Pons (tissue), 1 donor: Measurements from ENCODE around the gene HAUS7.

Source experiments
- DNase-seq: peaks from one replicate; pipeline ENCODE4 v3.0.0-alpha.2; 2016; ENCODE audit warnings: low spot score

The HAUS7 gene

GRCh38 chrX:153499341-153499740, 29.0 kb upstream of the HAUS7 start:
- no peak for DNase-seq

GRCh38 chrX:153498453-153498852, 28.1 kb upstream of the HAUS7 start:
- DNase-seq = no peak

GRCh38 chrX:153496590-153496959, 26.2 kb upstream of the HAUS7 start:
- no peak for DNase-seq

- DNase-seq = no peak
Observed at GRCh38 chrX:153495903-153496589, 25.7 kb upstream of the HAUS7 start.

- peak; percentile 5 for DNase-seq
Observed at GRCh38 chrX:153495362-153495751, 25.0 kb upstream of the HAUS7 start.

- no peak for DNase-seq
Observed at GRCh38 chrX:153494541-153495361, 24.4 kb upstream of the HAUS7 start, which contains the start of gene BGN. BGN (plus strand) TSS chrX:153494980; CDS start chrX:153504632, 9,652 bp downstream.

GRCh38 chrX:153494061-153494460, 23.7 kb upstream of the HAUS7 start:
- no peak for DNase-seq

GRCh38 chrX:153493085-153493484, 22.7 kb upstream of the HAUS7 start:
- no peak for DNase-seq

GRCh38 chrX:153492543-153492942, 22.2 kb upstream of the HAUS7 start:
- DNase-seq = no peak

GRCh38 chrX:153491918-153492317, 21.5 kb upstream of the HAUS7 start:
- no peak for DNase-seq

GRCh38 chrX:153491351-153491914, 21.1 kb upstream of the HAUS7 start:
- no peak for DNase-seq

GRCh38 chrX:153490217-153490930, 20.0 kb upstream of the HAUS7 start:
- DNase-seq = no peak

- no peak for DNase-seq
Observed at GRCh38 chrX:153488231-153488914, 18.0 kb upstream of the HAUS7 start.

- no peak for DNase-seq
Observed at GRCh38 chrX:153487590-153488071, 17.3 kb upstream of the HAUS7 start.

- no peak for DNase-seq
Observed at GRCh38 chrX:153486171-153486570, 15.8 kb upstream of the HAUS7 start.

GRCh38 chrX:153485396-153486080, 15.2 kb upstream of the HAUS7 start:
- DNase-seq = no peak

- DNase-seq = no peak
Observed at GRCh38 chrX:153482376-153483015, 12.1 kb upstream of the HAUS7 start.

GRCh38 chrX:153481043-153481442, 10.7 kb upstream of the HAUS7 start:
- DNase-seq = no peak

- DNase-seq = peak; percentile 39
Observed at GRCh38 chrX:153478746-153479145, 8.4 kb upstream of the HAUS7 start.

GRCh38 chrX:153477901-153478300, 7.5 kb upstream of the HAUS7 start:
- DNase-seq = no peak
